GM23338 (cell line): ENCODE results near the gene DENND5B. TPM values are rescaled to one million over a fixed set of nuclear protein-coding genes. Genes with fewer than 3 reads are reported as not detected.

Source experiments
- ATAC-seq: fragments of 200-7000 bp; cut with Tn5 transposase; 3 replicates; pipeline ENCODE4 v1.9.1; 2020
- DNase-seq: peaks from one replicate; pipeline ENCODE4 v3.0.0-alpha.2; 2015; ENCODE audit warnings: low spot score
- H2AFZ ChIP-seq: fragments of 200-600 bp; sonication (generic); 2 replicates; pipeline ENCODE4 v1.8.0; 2016; ENCODE audit warnings: antibody characterized with exemption, mild to moderate bottlenecking, moderate library complexity
- H3F3A ChIP-seq: fragments of 200-600 bp; sonication (generic); replicated peaks from 2 replicates; pipeline ENCODE4 v1.8.0; 2017; ENCODE audit warnings: antibody characterized with exemption, mixed run types, low read depth
- H3K27ac ChIP-seq: fragments of 200-600 bp; sonication (generic); 2 replicates; pipeline ENCODE4 v1.6.1; 2016; ENCODE audit warnings: low read depth
- H3K27me3 ChIP-seq: fragments of 200-600 bp; sonication (generic); 2 replicates; pipeline ENCODE4 v1.8.0; 2016; ENCODE audit warnings: mild to moderate bottlenecking, mixed run types, moderate library complexity; ENCODE audit not compliant: insufficient read depth
- H3K36me3 ChIP-seq: fragments of 200-600 bp; sonication (generic); 2 replicates; pipeline ENCODE4 v1.8.0; 2016; ENCODE audit warnings: mild to moderate bottlenecking; ENCODE audit not compliant: insufficient read depth
- H3K4me1 ChIP-seq: fragments of 200-600 bp; sonication (generic); 2 replicates; pipeline ENCODE4 v1.8.0; 2016; ENCODE audit warnings: mild to moderate bottlenecking, moderate library complexity; ENCODE audit not compliant: insufficient read depth
- H3K4me2 ChIP-seq: fragments of 200-600 bp; sonication (generic); 2 replicates; pipeline ENCODE4 v1.7.1; 2017; ENCODE audit warnings: mixed run types
- H3K4me3 ChIP-seq: fragments of 200-600 bp; sonication (generic); 2 replicates; pipeline ENCODE4 v1.6.1; 2016; ENCODE audit warnings: mixed run types
- H3K79me2 ChIP-seq: fragments of 200-600 bp; sonication (generic); replicated peaks from 2 replicates; pipeline ENCODE4 v1.8.0; 2017; ENCODE audit warnings: mild to moderate bottlenecking; ENCODE audit not compliant: insufficient read depth
- H3K9me2 ChIP-seq: fragments of 200-600 bp; sonication (generic); 2 replicates; pipeline ENCODE4 v1.8.0; 2017; ENCODE audit not compliant: insufficient read depth
- H4K20me1 ChIP-seq: fragments of 200-600 bp; sonication (generic); replicated peaks from 2 replicates; pipeline ENCODE4 v1.8.0; 2017; ENCODE audit warnings: mild to moderate bottlenecking; ENCODE audit not compliant: insufficient read depth
- H3K27ac Mint-ChIP-seq: 2 replicates; pipeline ENCODE4 v1.8.0; 2020; ENCODE audit warnings: inconsistent platforms, mild to moderate bottlenecking, moderate library complexity, mixed read lengths
- H3K27me3 Mint-ChIP-seq: 3 replicates; pipeline ENCODE4 v1.8.0; 2022; ENCODE audit warnings: low read depth, mild to moderate bottlenecking, moderate library complexity, mixed read lengths, inconsistent platforms; ENCODE audit not compliant: insufficient read depth, poor library complexity
- H3K36me3 Mint-ChIP-seq: 3 replicates; pipeline ENCODE4 v1.8.0; 2021; ENCODE audit warnings: low read depth, mild to moderate bottlenecking, inconsistent platforms, moderate library complexity, mixed read lengths
- H3K4me1 Mint-ChIP-seq: 3 replicates; pipeline ENCODE4 v1.8.0; 2020; ENCODE audit warnings: mild to moderate bottlenecking, inconsistent platforms, mixed read lengths
- H3K4me3 Mint-ChIP-seq: 3 replicates; pipeline ENCODE4 v1.8.0; 2021; ENCODE audit warnings: moderate library complexity, mild to moderate bottlenecking, inconsistent platforms, mixed read lengths
- H3K9me3 Mint-ChIP-seq: 3 replicates; pipeline ENCODE4 v1.8.0; 2020; ENCODE audit warnings: moderate library complexity, mild to moderate bottlenecking, inconsistent platforms, mixed read lengths
- CREB1 ChIP-seq: fragments of 250-450 bp; sonication (Bioruptor Pico); IDR thresholded peaks from 2 replicates; pipeline ENCODE4 v1.5.0; 2020; ENCODE audit warnings: low read depth, mild to moderate bottlenecking, moderate library complexity
- CTCF ChIP-seq, 2 experiments: fragments of 200-600 bp in 1 of 2; sonication (generic) in 1 of 2; conservative IDR thresholded peaks; 2 replicates each; pipeline versions ENCODE4 v1.5.1 to v1.6.1; 2016 to 2017; ENCODE audit warnings: antibody characterized with exemption in 2 of 2, low read depth in 2 of 2, mild to moderate bottlenecking in 2 of 2, moderate library complexity in 1 of 2
- ETS1 ChIP-seq: IDR thresholded peaks from 2 replicates; pipeline ENCODE4 v1.6.1; 2016; ENCODE audit warnings: antibody characterized with exemption
- EZH2 ChIP-seq: fragments of 200-600 bp; sonication (generic); IDR thresholded peaks from one replicate; pipeline ENCODE4 v1.8.0; 2017; ENCODE audit warnings: antibody characterized with exemption, mild to moderate bottlenecking, low read depth; ENCODE audit not compliant: unreplicated experiment
- EZH2phosphoT487 ChIP-seq: fragments of 200-600 bp; sonication (generic); IDR thresholded peaks from one replicate; pipeline ENCODE4 v1.8.1; 2018; ENCODE audit warnings: antibody characterized with exemption; ENCODE audit not compliant: unreplicated experiment
- JUNB ChIP-seq: IDR thresholded peaks from one replicate; pipeline ENCODE4 v1.6.1; 2016; ENCODE audit warnings: antibody characterized with exemption; ENCODE audit not compliant: unreplicated experiment
- NANOG ChIP-seq: IDR thresholded peaks from 2 replicates; pipeline ENCODE4 v1.6.1; 2016; ENCODE audit warnings: antibody characterized with exemption, borderline replicate concordance
- REST ChIP-seq: IDR thresholded peaks from one replicate; pipeline ENCODE4 v1.6.1; 2018; ENCODE audit warnings: antibody characterized with exemption; ENCODE audit not compliant: unreplicated experiment
- STAT1 ChIP-seq: IDR thresholded peaks from one replicate; pipeline ENCODE4 v1.6.1; 2016; ENCODE audit warnings: antibody characterized with exemption; ENCODE audit not compliant: unreplicated experiment
- ZNF331 ChIP-seq: fragments of 250-450 bp; sonication (Bioruptor Pico); IDR thresholded peaks from 2 replicates; pipeline ENCODE4 v1.5.0; 2020; ENCODE audit warnings: low read depth, mild to moderate bottlenecking, moderate library complexity
- polyA plus RNA-seq: library from polyadenylated mRNA; unstranded; fragments of >200 nt; fragmentation: Nextera tagmentation; extraction: Ambion mirVana; gene quantifications from 2 replicates; pipeline ENCODE4 v1.2.1, GENCODE V29; 2016
- total RNA-seq: library from RNA; depleted of rRNA; stranded (reverse); fragments of >200 nt; shearing (Covaris generic); gene quantifications from 2 replicates; pipeline ENCODE4 v1.2.3, GENCODE V29; 2014

Gene DENND5B
- total and polyA plus RNA-seq, 2 experiments from 2014 or later: 6.5 to 17.2 TPM

DNA sequence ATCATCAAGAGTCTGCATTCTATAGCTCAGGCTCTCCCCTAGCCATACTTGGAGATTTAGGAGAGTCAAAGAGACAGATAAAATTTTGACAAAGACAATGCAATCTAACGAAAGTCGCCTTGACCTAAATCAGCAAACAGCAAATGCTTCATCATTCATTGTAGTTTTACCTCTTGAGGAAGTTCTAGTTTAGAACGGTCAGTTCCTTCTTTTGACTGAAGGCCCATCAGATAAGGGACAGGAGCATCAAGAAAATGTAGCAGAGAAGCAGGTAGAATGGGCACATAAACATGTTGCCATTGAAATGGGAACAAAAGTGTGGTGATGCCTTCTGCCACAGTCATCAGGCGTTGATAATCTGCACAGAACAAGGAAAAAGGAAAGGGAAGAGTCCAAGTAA, 130.9 kb downstream of the DENND5B start:
- TF ChIP-seq REST: no peak
- no peak for TF ChIP-seq EZH2phosphoT487
- no peak for TF ChIP-seq ZNF331
- no peak for ATAC-seq
- Histone ChIP-seq H4K20me1 (no peaks in the 10 kb centered on the region), H3K27ac (no peak overlapping the region), H3K36me3 (no peaks in the 10 kb centered on the region), H3K4me2 (no peak overlapping the region), H3K4me3 (no peak overlapping the region), H3K27me3 (no peaks in the 10 kb centered on the region), H3K4me1 (no peaks in the 10 kb centered on the region), H3K9me2 (no peaks in the 10 kb centered on the region), H2AFZ (no peak overlapping the region), H3K79me2 (no peaks in the 10 kb centered on the region), H3F3A (no peaks in the 10 kb centered on the region)
- Mint-ChIP-seq H3K27me3 (no peaks in the 10 kb centered on the region), H3K36me3 (no peaks in the 10 kb centered on the region), H3K27ac (no peak overlapping the region), H3K4me1 (peaks cover 7% of the 10 kb centered on the region; the same call in 2 of the 3 replicates), H3K4me3 (no peak overlapping the region), H3K9me3 (no peaks in the 10 kb centered on the region)
- DNase-seq: no peak

DNA sequence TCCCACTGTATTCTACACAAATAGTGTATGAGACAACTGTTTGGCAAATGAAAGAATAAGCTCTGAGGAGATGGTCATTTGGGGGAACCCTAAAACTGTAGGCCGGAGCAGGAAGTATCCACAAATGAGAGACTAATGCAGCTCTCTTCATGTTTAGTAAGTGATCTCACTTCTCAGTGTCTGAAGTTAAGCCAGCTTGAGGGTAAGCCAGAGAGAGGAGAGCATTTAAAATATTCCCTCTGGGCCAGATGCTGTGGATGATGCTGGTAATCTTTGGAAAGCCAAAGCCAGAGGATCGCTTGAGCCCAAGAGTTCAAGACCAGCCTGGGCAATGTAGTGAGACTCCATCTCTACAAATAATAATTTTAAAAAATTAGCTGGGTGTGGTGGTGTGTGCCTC, 134.4 kb downstream of the DENND5B start:
- Histone ChIP-seq H3F3A (no peaks in the 10 kb centered on the region), H2AFZ (no peak overlapping the region), H3K4me3 (no peak overlapping the region), H3K36me3 (no peaks in the 10 kb centered on the region), H4K20me1 (no peaks in the 10 kb centered on the region), H3K9me2 (no peaks in the 10 kb centered on the region), H3K4me1 (no peaks in the 10 kb centered on the region), H3K79me2 (no peaks in the 10 kb centered on the region), H3K4me2 (no peak overlapping the region), H3K27me3 (no peaks in the 10 kb centered on the region), H3K27ac (no peak overlapping the region)
- H3K9me3 Mint-ChIP-seq: no peaks in the 10 kb centered on the region
- no peaks in the 10 kb centered on the region; the same call in 2 of the 3 replicates for H3K4me1 Mint-ChIP-seq
- H3K27me3 Mint-ChIP-seq: no peaks in the 10 kb centered on the region
- no peak overlapping the region for H3K27ac Mint-ChIP-seq
- ATAC-seq (no peak), DNase-seq (no peak)
- H3K4me3 Mint-ChIP-seq: no peak overlapping the region
- H3K36me3 Mint-ChIP-seq: no peaks in the 10 kb centered on the region
- TF ChIP-seq EZH2phosphoT487 (no peak), STAT1 (no peak), REST (no peak), ZNF331 (no peak), EZH2 (no peak), CTCF (conservative IDR thresholded peaks at IDR 0.05; ENCODE audit: low read depth in 2 of 2) (no peak), CREB1 (CRISPR knock-in tag) (no peak), ETS1 (no peak), NANOG (no peak), JUNB (no peak)
